Skin epidermis (tissue), 12 donors: ENCODE results near the gene CDK10.
A peak's percentile ranks its signal among the peaks of the same experiment; 100 is the strongest.

Experiments
- H3K27ac ChIP-seq, 21 experiments: fragments of 200-600 bp; sonication (generic) in 11 of 21; one replicate each; pipeline ENCODE4 v1.5.0; 2020; ENCODE audit warnings: mild to moderate bottlenecking in 3 of 21, inconsistent platforms in 2 of 21, moderate library complexity in 2 of 21
- H3K4me3 ChIP-seq, 7 experiments: fragments of 200-600 bp; sonication (generic) in 2 of 7; one replicate each; pipeline ENCODE4 v1.5.0; 2020; ENCODE audit warnings: inconsistent platforms in 2 of 7, mild to moderate bottlenecking in 2 of 7, moderate library complexity in 1 of 7

The CDK10 gene

GRCh38 chr16:89708481-89708931 lies 22.0 kb downstream of the CDK10 start:
- H3K27ac ChIP-seq: no peak overlapping the region
- H3K4me3 ChIP-seq: no peak overlapping the region

GRCh38 chr16:89709166-89709565 lies 22.7 kb downstream of the CDK10 start:
- no peak overlapping the region for H3K4me3 ChIP-seq
- H3K27ac ChIP-seq: no peak overlapping the region

- Histone ChIP-seq H3K4me3 (no peak overlapping the region), H3K27ac (no peak overlapping the region)
These were observed 23.4 kb downstream of the CDK10 start for GRCh38 chr16:89709716-89710432.

GRCh38 chr16:89710709-89711564 lies 24.4 kb downstream of the CDK10 start:
- Histone ChIP-seq H3K4me3 (no peak overlapping the region), H3K27ac (no peak overlapping the region)

- Histone ChIP-seq H3K27ac (peak overlapping the region in 10 of 21 experiments; percentile 3 to 67 (median 40)), H3K4me3 (peak overlapping the region; percentile 25 to 58 (median 38))
These were observed 25.2 kb downstream of the CDK10 start for GRCh38 chr16:89711601-89712273.

GRCh38 chr16:89712274-89712781 lies 25.8 kb downstream of the CDK10 start:
- Histone ChIP-seq H3K4me3 (peak overlapping the region; percentile 25 to 58 (median 38)), H3K27ac (peak overlapping the region in 9 of 21 experiments; percentile 3 to 67 (median 41))

- Histone ChIP-seq H3K4me3 (no peak overlapping the region), H3K27ac (no peak overlapping the region)
These were observed 30.0 kb downstream of the CDK10 start for GRCh38 chr16:89716493-89716892.

- H3K27ac ChIP-seq: no peak overlapping the region
- no peak overlapping the region for H3K4me3 ChIP-seq
These were observed 30.6 kb downstream of the CDK10 start for GRCh38 chr16:89716916-89717687.

- Histone ChIP-seq H3K27ac (no peak overlapping the region), H3K4me3 (no peak overlapping the region)
These were observed 31.4 kb downstream of the CDK10 start for GRCh38 chr16:89717688-89718505.

GRCh38 chr16:89720551-89720812 lies 34.0 kb downstream of the CDK10 start:
- H3K27ac ChIP-seq: peak overlapping the region; percentile 84 to 99 (median 97)
- H3K4me3 ChIP-seq: peak overlapping the region; percentile 59 to 96 (median 85)

- H3K27ac ChIP-seq: peak within 1 kb of the TSS; percentile 84 to 99 (median 97)
- H3K4me3 ChIP-seq: peak within 1 kb of the TSS; percentile 59 to 96 (median 85)
These were observed 34.5 kb downstream of the CDK10 start, which contains the start of the genes VPS9D1 and ZNF276 for GRCh38 chr16:89720813-89721545. Gene VPS9D1 (minus strand): TSS chr16:89720898. CDS start chr16:89720861, 37 bp downstream. Gene ZNF276 (plus strand): TSS chr16:89721537. CDS start chr16:89721641, 104 bp downstream.

GRCh38 chr16:89721546-89722391 lies 35.3 kb downstream of the CDK10 start:
- peak overlapping the region; percentile 84 to 99 (median 97) for H3K27ac ChIP-seq
- H3K4me3 ChIP-seq: peak overlapping the region; percentile 59 to 96 (median 85)

- Histone ChIP-seq H3K27ac (peak overlapping the region; percentile 84 to 99 (median 97)), H3K4me3 (peak overlapping the region; percentile 59 to 96 (median 85))
These were observed 36.1 kb downstream of the CDK10 start for GRCh38 chr16:89722392-89723278.

- H3K4me3 ChIP-seq: peak overlapping the region; percentile 59 to 96 (median 85)
- H3K27ac ChIP-seq: peak overlapping the region in 20 of 21 experiments; percentile 5 to 99 (median 97)
These were observed 37.1 kb downstream of the CDK10 start for GRCh38 chr16:89723279-89724250.
